ENCODE measurements around the gene MYCBPAP. TPM values are rescaled to one million over a fixed set of nuclear protein-coding genes. Genes with fewer than 3 reads are reported as not detected.

MYCBPAP gene
- total and polyA plus RNA-seq, 12 donors = 0.17 to 1.6 (median 0.59) TPM

DNA sequence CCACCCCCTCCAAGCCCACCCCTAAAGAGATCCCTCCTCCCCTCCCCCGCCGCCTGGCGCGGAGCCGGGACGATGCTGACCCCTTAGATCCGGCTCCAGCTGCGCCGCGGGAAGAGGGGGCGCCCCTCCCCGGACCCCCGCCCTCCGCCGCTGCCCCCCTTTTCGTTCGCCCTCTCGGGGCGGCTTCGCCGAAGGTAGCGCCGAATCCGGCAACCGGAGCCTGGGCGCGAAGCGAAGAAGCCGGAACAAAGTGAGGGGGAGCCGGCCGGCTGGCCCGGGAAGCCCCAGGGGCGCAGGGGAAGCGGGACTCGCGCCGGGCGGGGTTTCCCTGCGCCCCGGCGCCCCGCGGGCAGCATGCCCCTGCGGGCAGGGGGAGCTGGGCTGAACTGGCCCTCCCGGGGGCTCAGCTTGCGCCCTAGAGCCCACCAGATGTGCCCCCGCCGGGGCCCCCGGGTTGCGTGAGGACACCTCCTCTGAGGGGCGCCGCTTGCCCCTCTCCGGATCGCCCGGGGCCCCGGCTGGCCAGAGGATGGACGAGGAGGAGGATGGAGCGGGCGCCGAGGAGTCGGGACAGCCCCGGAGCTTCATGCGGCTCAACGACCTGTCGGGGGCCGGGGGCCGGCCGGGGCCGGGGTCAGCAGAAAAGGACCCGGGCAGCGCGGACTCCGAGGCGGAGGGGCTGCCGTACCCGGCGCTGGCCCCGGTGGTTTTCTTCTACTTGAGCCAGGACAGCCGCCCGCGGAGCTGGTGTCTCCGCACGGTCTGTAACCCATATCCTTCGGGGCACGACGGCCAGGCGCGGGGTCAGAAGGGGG is 52.9 kb downstream of the MYCBPAP start:
- 1% methylated on average over 63 to 87 of the region's 88 CpGs for WGBS, 2 donors
- Histone ChIP-seq H3K4me3 (peak overlapping the region; percentile 36 to 66 (median 56)), H3K4me1 (peaks cover 13 to 64% (median 39%) of the 10 kb centered on the region in 9 donors), H3K36me3 (peaks cover 0 to 2% (median 0%) of the 10 kb centered on the region in 9 donors), H3K27me3 (peaks cover 17 to 98% (median 68%) of the 10 kb centered on the region in 7 donors), H3K9me3 (no peaks in the 10 kb centered on the region), H3K27ac (no peak overlapping the region)
- ATAC-seq (no peak), DNase-seq (no peak)
- intact Hi-C loops (cut with DNase I) = loop anchor here in 1 of 10 donors (5.0 kb wide), 1 partner anchor 41 kb away; no protein-coding TSS in a partner anchor
- TF ChIP-seq, protein P1, sequence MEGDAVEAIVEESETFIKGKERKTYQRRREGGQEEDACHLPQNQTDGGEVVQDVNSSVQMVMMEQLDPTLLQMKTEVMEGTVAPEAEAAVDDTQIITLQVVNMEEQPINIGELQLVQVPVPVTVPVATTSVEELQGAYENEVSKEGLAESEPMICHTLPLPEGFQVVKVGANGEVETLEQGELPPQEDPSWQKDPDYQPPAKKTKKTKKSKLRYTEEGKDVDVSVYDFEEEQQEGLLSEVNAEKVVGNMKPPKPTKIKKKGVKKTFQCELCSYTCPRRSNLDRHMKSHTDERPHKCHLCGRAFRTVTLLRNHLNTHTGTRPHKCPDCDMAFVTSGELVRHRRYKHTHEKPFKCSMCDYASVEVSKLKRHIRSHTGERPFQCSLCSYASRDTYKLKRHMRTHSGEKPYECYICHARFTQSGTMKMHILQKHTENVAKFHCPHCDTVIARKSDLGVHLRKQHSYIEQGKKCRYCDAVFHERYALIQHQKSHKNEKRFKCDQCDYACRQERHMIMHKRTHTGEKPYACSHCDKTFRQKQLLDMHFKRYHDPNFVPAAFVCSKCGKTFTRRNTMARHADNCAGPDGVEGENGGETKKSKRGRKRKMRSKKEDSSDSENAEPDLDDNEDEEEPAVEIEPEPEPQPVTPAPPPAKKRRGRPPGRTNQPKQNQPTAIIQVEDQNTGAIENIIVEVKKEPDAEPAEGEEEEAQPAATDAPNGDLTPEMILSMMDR (IDR thresholded peaks at IDR 0.05) = no peak

DNA sequence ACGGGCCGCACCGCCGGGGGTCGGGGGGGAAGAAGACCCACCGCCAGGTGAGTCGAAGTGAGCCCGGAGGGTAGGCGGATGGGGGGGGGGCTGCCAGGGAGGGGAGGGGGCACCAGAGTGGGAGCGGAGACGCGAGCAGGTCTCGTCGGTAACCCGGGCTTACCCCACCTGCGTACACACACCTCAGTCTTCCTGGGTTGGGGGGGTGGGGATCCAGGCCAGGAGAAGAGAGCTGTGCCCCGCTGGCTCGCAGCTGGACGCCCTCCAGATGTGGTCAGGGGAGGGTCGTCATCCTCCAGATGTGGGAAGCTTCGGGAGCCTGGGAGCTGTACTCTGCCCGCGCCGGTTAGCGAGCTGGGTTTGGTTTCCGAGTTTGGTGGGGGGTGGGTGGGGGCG is 53.5 kb downstream of the MYCBPAP start:
- Histone ChIP-seq H3K9me3 (no peaks in the 10 kb centered on the region), H3K4me3 (peak overlapping the region in 2 of 10 donors; percentile 60 to 66), H3K27me3 (peaks cover 17 to 99% (median 75%) of the 10 kb centered on the region in 7 donors), H3K36me3 (no peaks in the 10 kb centered on the region), H3K4me1 (peaks cover 13 to 61% (median 39%) of the 10 kb centered on the region in 9 donors), H3K27ac (no peak overlapping the region)
- no peak for ATAC-seq
- intact Hi-C loops (cut with DNase I) = loop anchor here in 1 of 10 donors (5.0 kb wide), 1 partner anchor 41 kb away; no protein-coding TSS in a partner anchor
- TF ChIP-seq, protein P1 (IDR thresholded peaks at IDR 0.05) = no peak
- DNase-seq = no peak
- WGBS, 2 donors = 2% methylated on average over 20 to 27 of the region's 27 CpGs

DNA sequence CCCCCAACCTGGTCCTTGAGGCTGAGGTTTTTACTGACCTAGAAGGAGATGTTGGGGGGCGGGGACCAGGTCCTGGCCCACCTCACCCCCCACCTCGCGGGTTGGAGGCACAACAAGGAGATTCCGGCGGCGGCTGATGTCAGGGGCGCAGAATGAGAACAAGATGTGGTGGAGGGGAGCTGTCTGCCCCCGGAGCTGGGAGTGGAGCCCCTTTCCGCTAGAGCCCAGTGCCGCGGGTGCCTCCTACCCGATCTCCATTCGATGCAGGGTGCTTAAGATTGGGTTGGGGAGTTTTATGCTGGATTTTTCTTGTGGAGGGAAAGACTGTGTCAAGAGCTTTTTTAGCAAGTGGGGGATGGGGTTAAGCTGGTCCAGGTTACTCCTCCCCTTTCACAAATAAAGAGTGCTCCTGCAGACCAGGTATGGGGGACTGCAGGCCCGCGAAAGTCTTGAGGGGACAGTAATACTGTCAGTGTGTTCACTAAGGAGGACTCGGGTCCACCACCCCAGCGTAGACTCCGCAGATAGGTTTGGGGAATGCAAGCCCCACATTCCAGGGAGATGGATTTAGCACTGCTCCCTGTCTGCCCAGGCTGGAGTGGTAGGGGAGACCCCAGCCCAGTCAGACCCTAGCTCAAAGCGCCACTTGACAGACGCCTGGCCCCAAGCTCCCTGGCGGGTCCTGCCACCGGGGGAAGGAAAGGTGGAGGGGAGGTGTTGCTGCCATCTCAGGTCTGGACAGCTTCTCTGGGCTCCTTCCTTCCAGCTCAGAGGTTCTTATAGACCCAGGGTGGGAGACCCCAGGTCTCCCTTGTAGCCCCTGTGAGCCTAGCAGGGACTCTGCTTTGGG is 54.2 kb downstream of the MYCBPAP start:
- H3K4me1 ChIP-seq = peaks cover 13 to 56% (median 39%) of the 10 kb centered on the region in 9 donors
- intact Hi-C loops (cut with DNase I) = loop anchor here in 1 of 10 donors (5.0 kb wide), 1 partner anchor 40 kb away; no protein-coding TSS in a partner anchor
- DNase-seq = no peak
- H3K27ac ChIP-seq = no peak overlapping the region
- no peak overlapping the region for H3K4me3 ChIP-seq
- H3K36me3 ChIP-seq = no peaks in the 10 kb centered on the region
- TF ChIP-seq, protein P1 (IDR thresholded peaks at IDR 0.05) = no peak
- H3K9me3 ChIP-seq = no peaks in the 10 kb centered on the region
- peaks cover 17 to 99% (median 82%) of the 10 kb centered on the region in 7 donors for H3K27me3 ChIP-seq
- ATAC-seq = no peak
- 26 to 34% methylated on average over 22 of the region's 22 CpGs for WGBS, 2 donors

DNA sequence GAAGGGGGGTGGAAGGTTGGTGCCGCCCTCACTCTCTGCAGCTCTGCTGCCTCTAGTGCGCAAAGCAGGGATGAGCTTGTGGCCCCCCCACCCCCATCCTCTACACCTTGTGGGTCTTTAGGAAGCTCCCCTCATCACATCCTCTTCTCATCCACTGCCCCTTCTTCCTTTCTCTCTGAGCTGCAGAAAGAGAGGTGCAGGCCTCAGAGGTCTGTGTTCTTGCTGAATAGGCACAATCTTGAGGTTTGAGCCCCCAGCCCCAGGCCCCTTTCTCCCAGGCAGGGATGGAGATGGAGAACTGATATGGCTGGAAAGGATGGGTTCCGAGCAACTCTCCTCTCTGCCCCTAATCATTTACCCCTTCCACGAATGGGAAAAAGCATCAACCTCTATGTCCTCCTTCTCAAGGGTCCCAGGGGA is 54.9 kb downstream of the MYCBPAP start:
- peaks cover 13 to 56% (median 39%) of the 10 kb centered on the region in 9 donors for H3K4me1 ChIP-seq
- H3K27ac ChIP-seq = no peak overlapping the region
- H3K4me3 ChIP-seq = no peak overlapping the region
- DNase-seq (no peak), ATAC-seq (no peak)
- TF ChIP-seq, protein P1 (IDR thresholded peaks at IDR 0.05) = no peak
- H3K9me3 ChIP-seq = no peaks in the 10 kb centered on the region
- H3K27me3 ChIP-seq = peaks cover 17 to 95% (median 80%) of the 10 kb centered on the region in 7 donors
- intact Hi-C loops (cut with DNase I) = loop anchor here in 1 of 10 donors (5.0 kb wide), 1 partner anchor 39 kb away; no protein-coding TSS in a partner anchor
- WGBS, 2 donors = 70 to 75% methylated on average over 4 of the region's 4 CpGs
- no peaks in the 10 kb centered on the region for H3K36me3 ChIP-seq
